Endothelial cell of umbilical vein (primary cell): Measurements from ENCODE around the gene NFS1. TPM values are rescaled to one million over a fixed set of nuclear protein-coding genes. Genes with fewer than 3 reads are reported as not detected.

Experiments used
- BruUV-seq: library from RNA; stranded (reverse); fragments of 400-500 nt; replicated peaks from 2 replicates; lab custom pipeline; 2021; lab: Mats Ljungman, UMichigan
- CTCF ChIA-PET: fragments of 300-600, 350-600 bp; sonication (Branson Sonifier 250); formaldehyde crosslinking; loops from one replicate; lab custom pipeline; 2021; ENCODE audit warnings: antibody characterized with exemption, inconsistent platforms; lab: Charles Lee
- POLR2A ChIA-PET: fragments of 300-600, 350-600 bp; sonication (Branson Sonifier 250); formaldehyde crosslinking; loops from one replicate; lab custom pipeline; 2021; ENCODE audit warnings: antibody characterized with exemption, inconsistent platforms; lab: Charles Lee
- DNase-seq: peaks from one replicate; pipeline ENCODE4 v3.0.0-alpha.2; 2011; ENCODE audit warnings: low read depth, low spot score
- FAIRE-seq: peaks from 2 replicates; lab custom pipeline; 2011; peaks lifted over from hg19 to GRCh38; lab: Jason Lieb, UNC
- H2AFZ ChIP-seq: 2 replicates; pipeline ENCODE4 v1.6.0; 2012; ENCODE audit warnings: low read depth, low read length, control low read depth, inconsistent platforms
- H3K27ac ChIP-seq: 2 replicates; pipeline ENCODE4 v1.5.1; 2011; ENCODE audit warnings: low read depth, mild to moderate bottlenecking, control low read depth, low read length, moderate library complexity; ENCODE audit not compliant: insufficient read depth
- H3K27me3 ChIP-seq, 2 experiments: 2 replicates each; pipeline versions ENCODE4 v1.6.0 to v1.6.1; 2011; ENCODE audit warnings: low read length in 2 of 2, mixed read lengths in 1 of 2; ENCODE audit not compliant: control insufficient read depth in 2 of 2, insufficient read depth in 2 of 2
- H3K36me3 ChIP-seq, 2 experiments: 2 replicates in 1 of 2; 3 replicates in 1 of 2; pipeline ENCODE4 v1.5.1; 2011; ENCODE audit warnings: low read length in 2 of 2, mild to moderate bottlenecking in 1 of 2, moderate library complexity in 1 of 2; ENCODE audit not compliant: control insufficient read depth in 2 of 2, insufficient read depth in 2 of 2; ENCODE audit errors: extremely low read depth in 1 of 2
- H3K4me1 ChIP-seq: 3 replicates; pipeline ENCODE4 v1.5.1; 2011; ENCODE audit warnings: mild to moderate bottlenecking, low read length; ENCODE audit not compliant: control insufficient read depth, insufficient read depth; ENCODE audit errors: extremely low read depth
- H3K4me2 ChIP-seq: 2 replicates; pipeline ENCODE4 v1.6.1; 2011; ENCODE audit warnings: low read length, control low read depth, mixed read lengths; ENCODE audit not compliant: insufficient read depth
- H3K4me3 ChIP-seq, 3 experiments: fragments of 200-600 bp in 1 of 3; sonication (generic), shearing (Covaris generic) in 1 of 3; replicated peaks in 1 of 3; 2 replicates each; pipeline ENCODE4 v1.5.1; 2011 to 2016; ENCODE audit warnings: control low read depth in 3 of 3, low read length in 3 of 3, mild to moderate bottlenecking in 2 of 3, inconsistent platforms in 1 of 3, low read depth in 1 of 3, moderate library complexity in 1 of 3; ENCODE audit not compliant: insufficient read depth in 1 of 3
- H3K79me2 ChIP-seq: 2 replicates; pipeline ENCODE4 v1.6.0; 2012; ENCODE audit warnings: low read length, inconsistent platforms; ENCODE audit not compliant: control insufficient read depth, insufficient read depth
- H3K9ac ChIP-seq: replicated peaks from 2 replicates; pipeline ENCODE3; 2011; ENCODE audit warnings: low read length, control low read depth; ENCODE audit not compliant: insufficient read depth; ENCODE audit errors: extremely low read depth
- H3K9me1 ChIP-seq: replicated peaks from 3 replicates; pipeline ENCODE4 v1.6.0; 2011; ENCODE audit warnings: mild to moderate bottlenecking, low read length; ENCODE audit not compliant: control insufficient read depth, insufficient read depth; ENCODE audit errors: extremely low read depth
- H3K9me3 ChIP-seq: replicated peaks from 2 replicates; pipeline ENCODE4 v1.5.1; 2012; ENCODE audit warnings: low read length, inconsistent platforms; ENCODE audit not compliant: control insufficient read depth, insufficient read depth
- H4K20me1 ChIP-seq: replicated peaks from 2 replicates; pipeline ENCODE3; 2011; ENCODE audit warnings: mild to moderate bottlenecking, low read length; ENCODE audit not compliant: control insufficient read depth, insufficient read depth; ENCODE audit errors: extremely low read depth
- CTCF ChIP-seq, 2 donors: IDR thresholded peaks; 1 replicate in 1 of 2; 2 replicates in 1 of 2; pipeline ENCODE4 v1.5.1; 2011; ENCODE audit warnings: low read length in 2 of 2, mild to moderate bottlenecking in 2 of 2, moderate library complexity in 2 of 2, control low read depth in 1 of 2, inconsistent platforms in 1 of 2, low read depth in 1 of 2; ENCODE audit not compliant: insufficient read depth in 1 of 2; ENCODE audit errors: extremely low read depth in 1 of 2
- EZH2 ChIP-seq: IDR thresholded peaks from 2 replicates; pipeline ENCODE4 v1.6.1; 2012; ENCODE audit warnings: borderline replicate concordance, low read depth, mild to moderate bottlenecking, moderate library complexity, low read length, inconsistent platforms; ENCODE audit not compliant: severe bottlenecking
- FOS ChIP-seq: IDR thresholded peaks from 2 replicates; pipeline ENCODE4 v1.6.1; 2011; ENCODE audit warnings: mild to moderate bottlenecking, low read length, moderate library complexity, borderline replicate concordance; ENCODE audit not compliant: insufficient read depth
- GATA2 ChIP-seq: IDR thresholded peaks from 2 replicates; pipeline ENCODE4 v1.7.0; 2011; ENCODE audit warnings: low read depth, mild to moderate bottlenecking, moderate library complexity, mixed read lengths, low read length; ENCODE audit not compliant: insufficient read length, insufficient read depth
- JUN ChIP-seq: IDR thresholded peaks from 2 replicates; pipeline ENCODE4 v1.6.1; 2011; ENCODE audit warnings: borderline replicate concordance, low read depth; ENCODE audit not compliant: insufficient read length, insufficient read depth
- MAX ChIP-seq: IDR thresholded peaks from 2 replicates; pipeline ENCODE4 v1.6.1; 2011; ENCODE audit not compliant: insufficient read depth, insufficient read length
- MYC ChIP-seq: IDR thresholded peaks from one replicate; pipeline ENCODE4 v1.6.1; 2011; ENCODE audit warnings: mild to moderate bottlenecking, low read depth, low read length
- POLR2A ChIP-seq: IDR thresholded peaks from 2 replicates; pipeline ENCODE4 v1.6.1; 2012; ENCODE audit warnings: low read depth, mild to moderate bottlenecking, control low read depth, low read length
- POLR2AphosphoS5 ChIP-seq: IDR thresholded peaks from 2 replicates; pipeline ENCODE4 v1.6.1; 2012; ENCODE audit warnings: low read depth, mild to moderate bottlenecking, control low read depth, low read length, moderate library complexity; ENCODE audit not compliant: insufficient read depth
- dilution Hi-C: fragments of 300-500 bp; cut with MboI; formaldehyde crosslinking; loops from one replicate; pipeline ENCODE4 v1.15.0; 2019; ENCODE audit warnings: low sequenced_read_pairs; ENCODE audit not compliant: extremely low pct_ligation_motif_present
- intact Hi-C: fragments of 100-400 bp; cut with micrococcal nuclease; formaldehyde crosslinking; loops from one replicate; pipeline ENCODE4 v1.10.0; 2022
- polyA plus RNA-seq, 4 experiments: library from polyadenylated mRNA; depleted of rRNA in 3 of 4; stranded (reverse) in 3 of 4; unstranded in 1 of 4; fragments of >200 nt; gene quantifications; 2 replicates each; pipeline versions ENCODE4 v1.2.1 to v1.2.3, GENCODE V29; 2011 to 2012; ENCODE audit warnings: missing spikeins in 1 of 4
- total RNA-seq: library from RNA; stranded (reverse); gene quantifications from 2 replicates; pipeline ENCODE4 v1.2.3, GENCODE V29; 2021

NFS1 gene
- total and polyA plus RNA-seq, 2 donors (not counting 3 experiments of a cell fraction or from before 2014, with no cell fraction given), result 25.1 to 28.4 TPM

- Histone ChIP-seq H3K36me3 (peaks cover 21 to 24% of the 10 kb centered on the region in 2 experiments), H3K9me3 (no peaks in the 10 kb centered on the region), H3K27ac (no peak overlapping the region), H3K4me1 (no peaks in the 10 kb centered on the region), H3K27me3 (no peaks in the 10 kb centered on the region), H3K9me1 (no peaks in the 10 kb centered on the region), H2AFZ (no peak overlapping the region), H4K20me1 (peaks cover 16% of the 10 kb centered on the region), H3K4me2 (no peak overlapping the region), H3K4me3 (no peak overlapping the region), H3K79me2 (peaks cover 97% of the 10 kb centered on the region), H3K9ac (no peak overlapping the region)
- ChIA-PET POLR2A (no interaction called here), CTCF (interaction anchor here (0.6 to 1.7 kb wide), 2 partner anchors 32 to 34 kb away, joined by 5 read pairs; no protein-coding TSS in a partner anchor)
- TF ChIP-seq POLR2A, result no peak
- no peak for TF ChIP-seq EZH2
- TF ChIP-seq FOS, result no peak
- TF ChIP-seq MYC, result no peak
- TF ChIP-seq POLR2AphosphoS5, result no peak
- no peak for TF ChIP-seq CTCF (IDR thresholded peaks at IDR 0.05; ENCODE audit: extremely low read depth in 1 of 2, insufficient read depth in 1 of 2, low read depth in 1 of 2, low read length in 2 of 2)
- no peak for TF ChIP-seq GATA2
- no peak for TF ChIP-seq JUN
- TF ChIP-seq MAX, result no peak
- no peak for FAIRE-seq
- BruUV-seq, result no TSS peak
- no peak for DNase-seq
- intact Hi-C loops (no loop called here), dilution Hi-C loops (no loop called here)
These were observed 45.8 kb downstream of the NFS1 start for GRCh38 chr20:35653430-35653734.
